ENCODE measurements around the gene MYL6. TPM values are rescaled to one million over a fixed set of nuclear protein-coding genes. Genes with fewer than 3 reads are reported as not detected.

MYL6 gene
- polyA plus RNA-seq, 1 of the 3 experiments (the other 2 are of a cell fraction): 4,697 TPM

- CTCF ChIA-PET: interaction anchor here (0.6 to 16.0 kb wide), 25 partner anchors 8 to 232 kb away, joined by 3 to 272 read pairs (median 4); partner anchors contain the start of genes ANKRD52, ESYT1, MYL6 and MYL6B
- Histone ChIP-seq H4K20me1 (ENCODE audit: insufficient read depth) (peaks cover 3% of the 10 kb centered on the region; the same call in 1 of the 2 replicates), H3K9me3 (no peaks in the 10 kb centered on the region), H3K4me3 (ENCODE audit: low read depth in 2 of 2, low read length in 1 of 2) (peak overlapping the region; percentile 79 to 89), H3K79me2 (ENCODE audit: insufficient read depth) (peaks cover 52% of the 10 kb centered on the region), H2AFZ (ENCODE audit: low read depth) (no peak overlapping the region), H3F3A (replicated peaks; ENCODE audit: insufficient read depth) (peaks cover 30% of the 10 kb centered on the region), H3K27me3 (ENCODE audit: insufficient read depth) (no peaks in the 10 kb centered on the region), H3K4me2 (peak overlapping the region; percentile 93), H3K9me2 (no peaks in the 10 kb centered on the region), H3K36me3 (replicated peaks in 1 of 2; ENCODE audit: control insufficient read depth in 1 of 2, insufficient read depth in 2 of 2, low read length in 1 of 2) (peaks cover 10 to 25% of the 10 kb centered on the region in 2 experiments), H3K9ac (peak overlapping the region; percentile 72; the same call in 1 of the 2 replicates), H3K27ac (ENCODE audit: low read depth in 2 of 2, low read length in 1 of 2) (peak overlapping the region; percentile 90 to 93), H3K4me1 (ENCODE audit: control insufficient read depth in 1 of 2, insufficient read depth in 2 of 2, low read depth in 1 of 2, low read length in 1 of 2) (peaks cover 18 to 20% of the 10 kb centered on the region in 2 experiments; a peak in 3 of 4 replicates)
- WGBS (ENCODE audit: low lambda C conversion rate): 2% methylated on average over 2 of the region's 2 CpGs
- TF ChIP-seq GABPA (IDR thresholded peaks at IDR 0.05; ENCODE audit: low read depth): 0 out of 2 replicates have a peak, but pooled peaks have one; percentile 35
- no peak for TF ChIP-seq PBX3 (IDR thresholded peaks at IDR 0.05)
- TF ChIP-seq CTCF (IDR thresholded peaks at IDR 0.05): peak; percentile 78
- TF ChIP-seq TCF12 (IDR thresholded peaks at IDR 0.05): 0 out of 2 replicates have a peak, but pooled peaks have one; percentile 5
- no peak for TF ChIP-seq TAF1 (IDR thresholded peaks at IDR 0.05; ENCODE audit: borderline replicate concordance, low read depth, low read length)
- TF ChIP-seq SMC3 (IDR thresholded peaks at IDR 0.05; ENCODE audit: low read depth, low read length): peak; percentile 51
- peak; percentile 97 for TF ChIP-seq MAX (IDR thresholded peaks at IDR 0.05; ENCODE audit: low read depth)
- TF ChIP-seq SIN3A (IDR thresholded peaks at IDR 0.05; ENCODE audit: borderline replicate concordance, low read depth, low read length): peak; percentile 75; the same call in 1 of the 2 replicates
- TF ChIP-seq TEAD4 (IDR thresholded peaks at IDR 0.05; ENCODE audit: borderline replicate concordance, insufficient read depth): no peak
- TF ChIP-seq RCOR1 (IDR thresholded peaks at IDR 0.05; ENCODE audit: low read length): peak; percentile 49; the same call in 1 of the 2 replicates
- peak; percentile 86 for TF ChIP-seq RAD21 (IDR thresholded peaks at IDR 0.05; ENCODE audit: low read length)
- TF ChIP-seq EP300 (IDR thresholded peaks at IDR 0.05; ENCODE audit: borderline replicate concordance in 1 of 2, low read depth in 1 of 2, low read length in 1 of 2): no peak
- peak; percentile 77; the same call in 1 of the 2 replicates for TF ChIP-seq USF1 (IDR thresholded peaks at IDR 0.05; ENCODE audit: borderline replicate concordance, low read depth)
- peak; percentile 99 for TF ChIP-seq MXI1 (IDR thresholded peaks at IDR 0.05; ENCODE audit: low read depth, low read length)
- peak; percentile 85 for DNase-seq
- POLR2A ChIA-PET: interaction anchor here (1.0 to 1.9 kb wide), 5 partner anchors 9 to 102 kb away, joined by 3 to 7 read pairs (median 4); partner anchors contain the start of genes ESYT1 and RNF41
These were observed 38.8 kb upstream of the MYL6 start for GRCh38 chr12:56119361-56119796.

Data from SK-N-SH (cell line).